ENCODE data around the gene COX6B2.
A peak's percentile ranks its signal among the peaks of the same experiment; 100 is the strongest.
"Not testable (repeated sequence)": the region's sequence is repeated elsewhere in the genome, so short reads cannot be mapped to it uniquely, and the experiment has no call there.

COX6B2 gene, protein sequence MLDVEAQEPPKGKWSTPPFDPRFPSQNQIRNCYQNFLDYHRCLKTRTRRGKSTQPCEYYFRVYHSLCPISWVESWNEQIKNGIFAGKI

DNA sequence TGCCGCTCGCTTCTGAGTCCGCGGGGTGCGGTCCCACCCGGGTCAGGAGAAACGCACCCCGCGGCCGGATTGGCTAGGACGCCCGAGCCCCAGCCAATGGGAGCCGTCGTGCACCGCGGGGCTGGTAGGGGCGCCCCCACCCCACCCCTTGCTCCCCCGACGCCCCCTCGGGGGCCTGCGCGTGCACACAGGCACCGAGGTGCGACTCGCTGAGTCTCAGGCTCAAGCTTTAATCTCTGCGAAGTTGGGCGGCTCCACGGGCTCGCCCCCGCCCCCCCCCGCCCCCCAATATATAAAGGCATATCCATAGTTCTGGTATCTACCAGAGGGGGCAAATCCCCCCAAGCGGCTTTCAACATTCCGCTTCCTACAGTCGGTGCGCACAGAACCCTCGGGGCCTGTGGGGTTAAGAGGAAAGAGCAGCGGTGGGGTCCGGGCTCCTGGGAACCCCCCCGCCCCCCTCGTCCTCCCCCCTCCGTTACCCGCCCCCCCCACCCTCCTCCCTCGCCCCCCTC is at the start of gene COX6B2:
Gene COX6B2, minus strand, starts transcription at position 22 of the 515 bp plus-strand sequence. CDS start 198 bp downstream, outside the sequence.
- DNase-seq (ENCODE audit: low read depth): no peak

DNA sequence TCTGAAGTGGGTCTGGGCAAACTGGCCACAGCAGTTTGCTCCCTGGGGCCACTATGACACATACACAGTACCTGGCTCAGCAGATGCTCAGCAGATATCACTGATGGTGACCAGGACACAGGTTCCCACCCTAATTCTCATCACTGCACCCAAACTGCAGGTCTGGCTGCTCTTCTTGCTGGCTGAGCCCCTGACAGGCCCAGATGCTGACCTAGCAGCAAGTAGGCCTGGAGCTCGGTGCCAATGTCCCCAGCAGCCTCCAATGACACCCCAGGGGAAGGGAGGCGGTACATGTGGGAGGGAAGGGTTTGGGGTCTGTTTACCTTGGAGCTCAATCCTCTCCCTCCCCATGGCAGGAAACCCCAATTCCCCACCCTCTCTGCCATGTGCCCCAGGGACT is 48.0 kb upstream of the COX6B2 start:
- no peak for DNase-seq (ENCODE audit: low read depth)

DNA sequence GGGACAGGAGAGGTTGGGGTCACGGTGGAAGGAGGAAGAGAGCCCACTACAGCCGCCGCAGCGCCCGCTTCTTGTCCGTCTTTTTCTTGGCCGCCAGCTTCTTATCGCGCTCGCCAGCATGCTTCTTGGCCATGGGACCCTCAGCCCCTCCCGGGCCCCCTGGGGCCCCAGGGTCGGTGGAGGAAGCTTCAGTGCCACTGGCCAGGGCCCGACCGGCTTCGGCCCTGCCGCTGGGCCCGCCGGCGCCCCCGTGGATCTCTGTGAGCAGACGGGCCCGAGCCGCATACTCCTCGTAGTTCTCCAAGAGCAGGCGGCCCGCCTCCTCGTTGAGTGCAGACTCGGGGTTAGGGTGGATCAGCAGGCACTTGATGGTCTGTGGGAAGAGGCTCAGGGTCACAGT is 46.9 kb upstream of the COX6B2 start:
- DNase-seq (ENCODE audit: low read depth): not testable (repeated sequence)

DNA sequence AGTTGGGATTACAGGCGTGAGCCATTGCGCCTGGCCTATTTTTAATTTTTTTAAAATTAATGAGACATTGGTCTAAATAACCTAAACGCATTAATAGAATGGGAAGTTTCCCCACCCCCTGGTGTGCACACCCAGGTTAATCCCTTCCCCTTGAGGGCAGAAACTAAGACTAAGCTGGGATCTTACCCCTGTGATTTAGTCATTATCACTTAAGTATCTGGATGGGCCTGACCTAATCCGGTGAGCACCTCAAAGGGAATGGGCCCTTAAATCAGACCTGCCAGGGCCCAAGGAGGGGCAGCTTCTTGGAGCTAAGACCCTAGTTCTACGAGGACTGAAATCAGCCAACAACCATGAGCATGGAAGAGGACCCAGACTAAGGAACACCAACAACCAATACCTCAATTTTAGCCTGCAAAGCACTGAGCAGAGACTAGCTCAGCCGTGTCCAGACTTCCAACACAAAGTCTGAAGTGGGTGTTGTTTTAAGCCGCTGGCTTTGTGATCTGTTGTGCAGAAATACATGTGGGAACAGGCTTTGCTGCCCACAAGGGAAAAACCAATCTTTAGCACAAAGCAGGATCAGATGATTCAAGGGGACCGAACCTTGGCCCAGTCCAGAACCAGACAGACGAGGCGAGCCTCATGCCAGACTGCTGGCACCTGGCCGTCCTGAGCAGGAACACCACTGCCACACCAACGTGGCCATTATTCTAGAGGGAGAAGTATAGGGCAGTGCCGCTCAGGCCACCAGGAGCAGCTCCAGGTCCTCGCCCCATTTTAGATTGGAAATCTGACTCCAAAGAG is 46.0 kb upstream of the COX6B2 start:
- no peak for DNase-seq (ENCODE audit: low read depth)

DNA sequence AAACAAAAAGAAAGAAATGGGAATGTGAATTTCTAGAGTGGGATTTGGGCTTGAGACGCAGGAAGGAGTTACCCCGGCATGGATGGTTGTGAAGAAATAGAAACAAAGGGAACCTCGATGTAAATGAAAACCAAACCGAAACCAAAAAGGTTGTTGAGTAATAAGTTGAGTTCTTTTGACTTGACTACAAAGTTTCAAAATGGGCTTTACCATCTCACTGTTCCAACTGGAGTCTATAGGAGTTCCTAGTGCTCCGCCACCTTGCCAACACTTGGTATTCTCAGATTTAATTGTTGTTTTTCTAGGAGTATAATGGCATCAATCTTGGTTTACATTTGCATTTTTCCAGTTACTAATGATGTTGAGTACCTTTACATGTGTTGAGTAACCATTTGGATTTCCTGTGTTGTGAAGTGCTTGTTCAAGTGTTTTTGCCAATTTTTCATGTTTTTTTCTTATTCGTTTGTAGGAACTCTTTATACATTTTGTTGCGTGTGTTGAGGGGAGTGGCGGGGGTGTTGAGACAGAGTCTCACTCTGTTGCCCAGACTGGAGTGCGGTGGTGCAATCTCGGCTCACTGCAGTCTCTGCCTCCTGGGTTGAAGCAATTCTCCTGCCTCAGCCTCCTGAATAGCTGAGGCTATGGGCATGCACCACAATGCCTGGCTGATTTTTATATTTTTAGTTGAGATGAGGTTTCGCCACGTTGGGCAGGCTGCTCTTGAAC is 43.8 kb upstream of the COX6B2 start:
- DNase-seq (ENCODE audit: low read depth): no peak

DNA sequence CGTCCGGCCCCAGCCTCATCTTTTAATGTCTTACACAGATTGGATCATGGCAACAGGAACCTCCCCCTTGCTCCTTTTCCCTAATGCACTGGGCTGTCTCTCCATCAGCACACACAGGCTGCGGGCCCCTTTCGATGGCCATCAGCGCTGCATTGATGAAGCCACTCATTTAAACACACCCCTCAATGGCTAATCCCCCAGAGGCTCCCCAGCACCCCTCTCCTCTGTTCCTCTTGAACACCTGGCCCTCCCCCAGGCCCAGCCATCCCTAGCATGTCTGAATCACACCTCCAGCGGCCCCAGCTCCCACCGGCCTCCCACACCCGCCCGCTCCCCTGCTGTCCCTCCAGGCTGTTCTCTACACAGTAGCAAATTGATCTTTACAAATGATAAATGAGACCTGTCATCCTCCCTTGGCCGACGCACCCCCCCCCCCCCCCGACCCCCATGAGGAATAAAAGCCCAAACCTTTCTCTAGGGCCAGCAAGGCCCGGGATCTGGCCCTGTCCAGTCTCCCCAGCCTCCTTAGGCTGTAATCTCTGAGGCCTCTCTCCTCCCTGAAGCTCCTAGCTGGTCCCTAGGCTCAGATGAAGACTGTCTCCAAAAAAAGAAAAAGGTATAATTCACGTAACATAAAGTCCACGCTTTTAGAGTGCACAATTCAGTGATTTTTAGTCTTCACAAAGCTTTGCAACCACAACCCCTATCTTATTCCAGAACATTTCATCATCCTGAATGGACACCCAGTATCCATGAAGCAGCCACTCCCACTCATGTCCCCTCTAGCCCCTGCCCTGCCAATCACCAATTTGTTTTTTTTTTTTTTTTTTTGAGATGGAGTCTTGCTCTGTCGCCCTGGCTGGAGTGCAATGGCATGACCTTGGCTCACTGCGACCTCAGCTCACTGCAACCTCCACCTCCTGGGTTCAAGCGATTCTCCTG is 38.6 kb upstream of the COX6B2 start:
- no peak for DNase-seq (ENCODE audit: low read depth)

DNA sequence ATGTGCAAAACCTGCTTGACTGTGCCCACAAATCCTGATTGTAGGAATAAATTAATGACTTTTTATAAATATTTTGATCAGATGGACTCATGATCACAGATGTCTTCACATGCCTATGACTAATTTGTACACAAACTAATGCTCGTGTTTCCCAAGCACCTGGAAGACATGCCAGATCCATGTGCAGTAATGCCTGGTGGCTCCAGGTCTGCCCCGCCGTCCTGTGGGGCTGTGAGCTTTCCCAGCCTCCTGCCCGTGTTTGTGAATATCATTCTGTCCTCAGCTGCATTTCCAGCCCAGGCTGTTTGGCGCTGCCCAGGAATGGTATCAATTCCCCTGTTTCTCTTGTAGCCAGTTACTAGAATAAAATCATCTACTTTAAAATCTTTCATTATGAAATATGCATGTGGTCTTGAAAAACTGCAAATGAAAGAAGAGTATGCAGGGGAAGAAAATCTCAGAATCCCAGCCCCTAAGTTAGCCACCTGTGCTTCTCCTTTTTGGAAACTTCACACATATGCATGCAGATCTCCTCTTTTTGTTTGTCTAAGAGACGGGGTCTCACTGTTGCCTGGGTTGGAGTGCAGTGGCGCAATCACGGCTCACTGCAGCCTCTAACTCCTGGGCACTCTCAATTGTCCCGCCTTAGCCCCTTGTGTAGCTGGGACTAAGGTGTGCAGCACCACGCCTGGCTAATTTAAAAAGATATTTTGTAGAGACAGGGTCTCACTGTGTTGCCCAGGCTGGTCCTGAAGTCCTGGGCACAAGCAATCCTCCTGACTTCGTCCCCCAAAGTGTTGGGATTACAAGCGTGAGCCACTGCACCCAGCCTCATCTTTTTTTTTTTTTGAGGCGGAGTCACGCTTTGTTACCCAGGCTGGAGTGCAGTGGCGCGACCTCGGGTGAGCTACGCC is 37.4 kb upstream of the COX6B2 start:
- no peak for DNase-seq (ENCODE audit: low read depth)

DNA sequence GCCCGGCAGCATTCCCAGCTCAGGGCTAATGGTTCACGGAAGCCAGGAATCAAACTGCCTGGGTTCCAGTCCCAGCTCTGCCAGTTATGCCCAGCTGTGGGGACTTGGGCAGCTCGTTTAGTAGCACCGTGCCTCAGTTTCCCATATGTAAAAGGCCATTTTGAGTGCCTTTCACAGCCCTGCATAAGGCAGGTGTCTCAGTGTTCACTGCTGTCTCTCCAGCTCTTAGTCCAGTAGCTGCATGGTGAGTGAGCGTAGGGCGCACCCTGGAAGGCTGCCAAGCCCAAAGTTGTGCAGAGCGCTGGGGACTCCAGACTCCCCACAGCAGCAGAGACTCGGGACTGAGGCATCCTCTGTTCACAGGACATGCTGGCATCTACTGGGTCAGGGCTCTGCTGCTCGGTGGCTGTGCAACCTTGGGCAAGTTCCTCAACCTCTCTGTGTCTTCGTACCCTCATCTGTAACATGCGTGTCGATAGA is 36.7 kb upstream of the COX6B2 start:
- DNase-seq (ENCODE audit: low read depth): no peak

DNA sequence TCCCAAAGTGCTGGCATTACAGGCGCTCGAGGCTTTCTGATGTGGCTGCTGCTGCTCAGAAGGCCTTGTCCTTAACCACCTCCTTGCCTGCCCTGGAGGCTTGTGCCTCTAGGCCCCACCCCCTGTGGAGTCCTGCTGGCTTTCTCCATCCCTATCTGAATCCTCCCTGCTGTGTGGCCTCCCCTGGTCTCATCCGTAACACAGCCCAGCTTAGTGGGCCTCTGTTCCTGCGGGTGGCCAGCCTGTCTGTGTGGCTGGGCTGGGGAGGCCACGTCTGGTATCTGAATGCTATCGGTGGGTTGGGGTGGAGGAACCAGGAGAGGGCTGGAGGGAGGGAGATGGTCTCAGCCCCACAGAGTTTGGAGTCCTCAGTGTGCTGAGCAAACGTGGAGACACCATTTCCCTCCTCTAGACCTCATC is 36.0 kb upstream of the COX6B2 start:
- DNase-seq (ENCODE audit: low read depth): no peak

DNA sequence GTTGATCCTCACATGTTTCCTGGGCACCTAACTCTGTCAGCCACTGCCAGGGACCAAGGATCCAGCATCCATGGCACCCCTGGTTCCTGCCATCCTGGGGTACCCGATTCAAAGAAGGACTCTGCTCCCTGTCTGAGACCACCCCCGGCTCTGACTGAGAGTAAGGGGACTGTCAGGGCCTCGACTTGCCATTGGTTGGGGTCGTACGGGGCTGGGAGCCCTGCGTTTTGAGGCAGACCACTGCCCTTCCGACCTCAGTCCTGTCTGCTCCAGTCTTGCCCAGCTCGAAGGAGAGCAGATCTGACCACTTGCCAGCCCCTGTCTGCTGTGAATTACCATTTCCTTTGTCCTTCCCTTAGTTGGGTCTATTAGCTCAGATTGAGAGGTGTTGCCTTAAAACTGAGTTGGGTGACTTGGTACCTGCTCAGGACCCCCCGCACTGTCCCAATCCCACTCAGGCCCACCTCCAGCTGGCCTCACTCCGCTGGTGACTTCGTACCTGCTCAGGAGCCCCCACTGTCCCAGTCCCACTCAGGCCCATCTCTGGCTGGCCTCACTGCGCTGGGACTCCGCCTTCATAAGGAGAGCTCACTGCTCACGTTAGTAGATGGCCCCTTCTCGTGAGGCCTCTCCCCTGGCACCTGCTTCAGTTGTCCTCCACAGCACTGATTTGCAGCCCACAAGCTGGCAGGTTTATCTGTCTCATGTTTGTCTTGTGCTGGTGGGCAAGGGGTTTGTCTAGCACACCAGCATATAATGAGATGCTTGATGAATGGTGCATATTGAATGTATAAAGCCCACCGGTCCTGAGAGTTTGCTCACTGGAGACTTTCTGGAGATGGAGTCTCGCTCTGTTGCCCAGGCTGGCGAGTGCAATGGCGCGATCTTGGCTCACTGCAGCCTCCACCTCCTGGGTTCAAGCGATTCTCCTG is 35.1 kb upstream of the COX6B2 start:
- DNase-seq (ENCODE audit: low read depth): no peak

DNA sequence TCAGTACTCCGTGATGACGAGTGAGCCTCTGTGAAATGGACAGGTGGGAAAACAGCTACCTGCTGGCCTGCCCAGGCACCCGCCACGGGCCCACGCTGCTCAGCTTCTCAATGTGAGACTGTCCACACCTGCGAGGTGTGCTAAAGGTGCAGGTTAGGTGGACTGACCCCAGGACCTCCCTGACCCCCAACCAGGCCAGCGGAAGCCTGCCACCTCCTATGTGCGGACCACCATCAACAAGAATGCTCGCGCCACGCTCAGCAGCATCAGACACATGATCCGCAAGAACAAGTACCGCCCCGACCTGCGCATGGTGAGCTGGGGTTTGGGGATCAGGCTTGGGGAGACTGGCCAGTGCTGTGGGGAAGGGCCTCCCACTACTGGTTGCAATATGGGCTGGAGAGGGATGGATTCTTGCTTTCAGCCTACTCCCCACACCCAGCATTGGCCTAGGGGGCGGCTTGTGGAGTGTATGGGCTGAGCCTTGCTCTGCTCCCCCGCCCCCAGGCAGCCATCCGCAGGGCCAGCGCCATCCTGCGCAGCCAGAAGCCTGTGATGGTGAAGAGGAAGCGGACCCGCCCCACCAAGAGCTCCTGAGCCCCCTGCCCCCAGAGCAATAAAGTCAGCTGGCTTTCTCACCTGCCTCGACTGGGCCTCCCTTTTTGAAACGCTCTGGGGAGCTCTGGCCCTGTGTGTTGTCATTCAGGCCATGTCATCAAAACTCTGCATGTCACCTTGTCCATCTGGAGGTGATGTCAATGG is 33.4 kb upstream of the COX6B2 start:
- no peak for DNase-seq (ENCODE audit: low read depth)

DNA sequence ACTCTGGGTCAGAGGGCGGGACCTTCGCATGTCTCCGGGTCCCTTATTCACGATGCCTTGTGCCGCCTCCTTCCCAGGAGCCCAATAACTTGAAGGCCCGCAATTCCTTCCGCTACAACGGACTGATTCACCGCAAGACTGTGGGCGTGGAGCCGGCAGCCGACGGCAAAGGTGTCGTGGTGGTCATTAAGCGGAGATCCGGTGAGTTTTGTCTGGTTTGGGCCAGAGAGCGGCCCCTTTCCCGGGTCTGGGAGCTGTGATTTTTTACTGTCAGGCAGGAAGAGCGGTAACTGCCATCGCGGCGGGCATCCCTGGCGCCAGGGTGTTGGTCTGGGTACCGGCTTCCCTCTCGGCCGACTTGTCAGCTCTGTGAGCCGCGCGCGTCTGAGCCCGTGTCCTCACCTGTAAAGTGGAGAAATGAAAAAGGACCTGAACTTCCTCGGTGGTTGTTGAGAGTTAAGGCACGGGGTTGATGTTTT is 32.0 kb upstream of the COX6B2 start:
- DNase-seq (ENCODE audit: low read depth): no peak

DNA sequence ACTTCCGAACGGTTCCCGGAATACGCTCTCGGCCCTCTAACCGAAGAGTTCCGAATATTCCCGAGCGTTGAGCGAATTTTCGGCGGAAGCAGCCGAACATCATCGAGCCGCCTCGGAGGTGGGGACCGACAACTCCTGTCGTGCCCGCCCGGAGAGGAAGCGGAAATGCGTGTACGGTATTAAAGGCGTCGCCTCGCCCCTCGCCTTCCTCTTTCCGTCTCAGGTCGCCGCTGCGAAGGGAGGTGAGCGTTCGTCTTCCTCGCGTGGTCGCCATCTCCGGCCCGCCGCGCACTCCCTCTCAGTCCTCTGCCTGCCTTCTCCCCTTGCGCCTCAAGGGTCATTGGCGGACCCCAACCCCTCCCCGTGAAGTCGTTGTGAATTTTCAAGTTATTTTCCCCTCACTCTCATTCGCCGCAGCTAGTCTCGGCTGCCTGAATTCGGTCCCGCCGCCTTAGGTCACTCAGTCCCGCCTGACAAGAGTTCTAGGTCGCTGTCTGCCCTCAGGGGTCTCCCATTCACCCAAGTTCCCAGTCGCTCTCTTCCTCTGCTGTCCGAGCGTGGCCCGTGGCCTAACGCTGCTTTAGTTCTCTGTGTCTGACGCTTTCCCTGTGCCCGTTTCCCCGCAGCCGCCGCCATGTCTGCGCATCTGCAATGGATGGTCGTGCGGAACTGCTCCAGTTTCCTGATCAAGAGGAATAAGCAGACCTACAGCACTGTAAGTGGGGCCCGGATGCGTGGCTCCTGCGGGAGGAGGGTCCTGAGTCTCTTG is 31.4 kb upstream of the COX6B2 start, which contains the start of gene RPL28:
Gene RPL28, plus strand, starts transcription at position 209 of the 769 bp plus-strand sequence. Its CDS starts 426 bp downstream, at position 635.
- peak; percentile 97 for DNase-seq (ENCODE audit: low read depth)

DNA sequence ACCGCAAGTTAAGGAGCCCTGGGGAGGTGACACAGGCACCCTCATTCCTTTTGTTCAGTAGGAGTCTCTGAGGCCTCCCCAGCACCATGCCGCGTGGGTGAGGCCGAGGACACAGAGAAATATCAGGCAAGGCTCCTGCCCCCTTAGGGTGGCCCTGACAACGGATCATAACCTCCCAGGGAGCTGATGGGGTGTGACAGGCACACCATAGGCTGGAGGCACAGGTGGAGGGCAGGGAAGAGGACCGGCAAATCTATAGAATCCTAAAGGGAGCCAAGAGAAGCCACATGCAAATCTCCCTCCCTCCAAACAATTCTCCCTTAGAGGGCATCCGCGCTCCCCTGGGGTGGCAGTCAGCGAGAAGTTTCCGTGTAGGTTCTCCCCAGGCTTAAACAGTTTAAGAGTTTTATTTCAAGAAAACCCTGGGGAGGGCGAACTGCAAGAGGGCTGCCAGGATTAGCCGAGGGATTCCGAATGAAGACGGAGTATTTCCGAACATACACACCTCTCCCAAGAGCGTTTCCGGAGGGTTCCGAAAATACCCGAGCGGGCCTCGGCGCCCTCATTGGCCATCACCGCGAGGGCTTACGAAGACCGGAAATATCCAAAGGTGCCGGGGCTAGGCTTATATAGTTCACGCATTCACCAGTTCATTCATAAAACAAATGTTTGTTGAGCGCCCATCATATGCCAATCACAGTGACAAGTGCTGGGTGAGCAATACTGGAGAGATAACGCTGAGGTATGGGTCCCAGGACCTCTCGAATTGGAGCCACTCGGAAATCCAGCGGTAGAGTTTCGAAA is 30.6 kb upstream of the COX6B2 start:
- peak; percentile 91 for DNase-seq (ENCODE audit: low read depth)

DNA sequence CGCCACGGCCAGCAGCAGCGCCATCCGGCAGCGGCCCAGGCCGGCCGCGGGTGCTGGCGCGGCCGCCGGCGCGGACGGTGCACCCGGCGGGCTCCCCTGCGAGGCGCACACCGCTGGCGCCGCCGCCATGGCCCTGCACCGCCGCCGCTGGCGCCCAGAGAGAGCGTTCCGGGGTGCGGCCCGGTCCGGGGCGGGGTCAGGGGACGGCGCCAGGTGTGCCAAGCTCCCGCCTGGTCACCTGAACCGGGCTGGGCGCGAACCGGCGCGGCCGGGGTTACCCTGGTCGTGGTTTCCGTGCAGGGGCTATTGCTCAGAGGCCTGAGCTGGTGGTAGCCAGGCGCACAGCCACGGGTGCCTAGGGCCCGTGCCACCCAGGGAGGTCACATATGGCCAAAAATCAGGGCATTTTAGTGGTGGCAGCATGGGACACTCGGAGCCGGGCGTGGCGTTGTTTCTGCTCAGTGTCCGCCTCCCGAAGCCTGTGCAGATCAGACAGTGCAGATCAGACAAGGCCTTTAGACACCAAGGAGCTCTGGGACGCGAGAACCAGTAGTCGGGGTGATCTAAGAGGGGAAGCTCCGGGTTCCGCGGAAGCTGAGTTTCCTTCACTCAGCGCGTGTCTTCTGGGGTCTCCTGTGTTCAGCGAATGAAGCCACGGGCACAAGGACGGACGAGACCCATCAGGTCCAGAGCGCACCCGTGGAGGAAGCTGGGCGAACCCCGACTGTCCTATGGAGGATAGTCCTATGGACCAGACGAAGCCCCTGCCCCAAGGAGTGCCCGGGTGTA is 29.8 kb upstream of the COX6B2 start, which contains the start of gene TMEM238:
Gene TMEM238, minus strand, starts transcription at position 162 of the 789 bp plus-strand sequence. Its CDS starts 33 bp downstream, at position 129.
- DNase-seq (ENCODE audit: low read depth): no peak
